A549 treated with Mapracorat at 1 μM for 4 hours (cell line): Measurements from ENCODE around the gene PAAF1. TPM values are rescaled to one million over a fixed set of nuclear protein-coding genes. Genes with fewer than 3 reads are reported as not detected.

Experiments used
- total RNA-seq: library from RNA; stranded (reverse); fragments of 200-300 nt; extraction: Qiagen RNA extraction; gene quantifications from 5 replicates; pipeline ENCODE4 v1.2.3, GENCODE V29; 2022

PAAF1 gene
- 10.3 to 13.0 TPM (median 11.9 TPM) in 5 replicates for total RNA-seq

DNA sequence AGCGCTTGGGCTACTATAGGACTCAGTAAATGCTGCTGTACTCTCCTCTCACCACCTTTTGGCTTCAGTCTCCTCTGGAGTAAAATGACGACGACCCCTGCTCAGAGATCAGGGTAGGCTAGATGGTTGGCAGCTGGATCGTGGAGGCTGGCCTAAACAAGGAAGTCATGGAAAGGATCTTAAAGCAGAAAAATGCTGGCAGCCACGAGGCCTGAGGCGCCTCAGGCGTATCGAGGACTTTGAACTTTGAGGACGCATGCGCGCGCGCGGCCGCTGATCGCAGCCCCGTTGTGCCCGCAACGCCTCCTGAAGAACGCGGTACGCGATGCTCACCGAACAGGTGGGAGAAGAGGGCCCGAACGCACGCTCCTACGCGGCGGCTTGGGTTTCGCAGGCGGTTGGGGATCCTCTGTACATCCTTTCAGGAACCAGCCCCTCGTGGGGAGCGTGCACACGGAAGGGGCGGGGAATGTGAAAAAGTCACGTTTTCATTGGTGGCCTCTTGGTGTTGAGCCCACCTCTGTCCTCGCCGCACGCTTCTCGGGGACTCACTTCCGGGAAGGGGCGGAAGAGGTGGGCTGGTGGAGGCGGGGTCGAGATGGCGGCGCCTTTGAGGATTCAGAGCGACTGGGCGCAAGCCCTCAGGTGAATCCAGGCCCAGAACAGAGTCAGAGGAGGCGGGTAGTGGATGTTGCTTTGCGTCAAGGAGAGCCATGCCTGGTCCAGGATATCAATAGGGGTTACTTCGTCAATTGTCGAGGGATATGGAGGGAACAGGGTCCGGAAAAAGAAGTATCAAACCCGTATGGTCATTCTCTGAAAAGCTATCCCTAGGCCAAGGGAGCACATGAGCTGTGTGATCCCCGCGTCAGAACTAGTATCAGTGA is at the start of gene PAAF1, which contains the start of gene COA4:
Gene PAAF1, plus strand, starts transcription at position 576 of the 887 bp plus-strand sequence. Its CDS starts 23 bp downstream, at position 599.
Gene COA4, minus strand, starts transcription at position 423 of the 887 bp plus-strand sequence. CDS start 3,468 bp downstream, outside the sequence.

DNA sequence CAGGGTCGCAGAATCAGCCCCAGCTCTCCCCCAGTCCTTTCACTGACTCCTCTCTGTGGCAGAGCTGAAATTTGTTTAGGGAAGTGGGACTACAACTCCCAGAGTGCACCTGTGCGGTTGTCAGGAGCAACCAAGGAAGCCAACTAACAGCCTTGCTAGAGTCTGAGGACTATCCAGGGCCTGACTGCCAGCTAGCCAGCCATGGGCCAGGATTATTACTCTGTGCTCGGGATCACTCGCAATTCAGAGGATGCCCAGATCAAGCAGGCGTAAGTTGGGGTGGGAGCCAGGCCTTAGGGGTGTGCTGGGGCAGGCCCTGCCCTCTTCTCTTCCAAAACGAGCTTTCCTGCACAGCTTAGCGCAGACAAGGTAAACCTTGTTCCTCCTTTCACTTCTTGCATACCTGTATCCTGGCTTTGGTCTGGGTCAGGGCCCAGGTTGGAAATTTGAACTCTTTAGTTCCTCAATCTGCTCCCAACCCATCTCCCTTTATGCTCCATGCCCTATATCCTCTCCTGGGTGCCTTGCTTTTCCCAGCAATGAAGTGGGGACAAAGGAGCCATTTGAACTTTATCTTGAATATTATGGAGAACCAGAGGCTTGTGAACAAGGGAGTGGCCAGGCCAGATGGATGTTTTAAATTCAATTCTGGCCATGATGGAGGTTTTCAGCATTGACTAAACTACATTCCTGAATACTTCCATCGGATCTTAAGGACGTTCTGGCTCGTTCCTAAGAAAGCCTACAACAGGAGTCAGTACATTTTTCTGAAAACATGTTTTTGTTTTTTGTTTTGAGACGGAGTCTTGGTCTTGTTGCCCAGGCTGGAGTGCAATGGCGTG is 74.3 kb downstream of the PAAF1 start, which contains the start of gene DNAJB13:
Gene DNAJB13, plus strand, starts transcription at position 158 of the 842 bp plus-strand sequence. Its CDS starts 44 bp downstream, at position 202.

Other genes starting within 250 kb of the PAAF1 start
- 0.73 to 1.5 TPM (median 0.86 TPM) in 5 replicates for gene PLEKHB1, start 230.4 kb upstream of the PAAF1 start, total RNA-seq
- 51.8 to 63.5 TPM (median 62.0 TPM) in 5 replicates for gene RAB6A, start 115.9 kb upstream of the PAAF1 start, total RNA-seq
- 43.5 to 51.3 TPM (median 48.0 TPM) in 5 replicates for gene MRPL48, start 89.1 kb upstream of the PAAF1 start, total RNA-seq
- 124 to 139 TPM (median 130 TPM) in 5 replicates for gene COA4, start 153 bp upstream of the PAAF1 start, total RNA-seq
- gene DNAJB13, start 74.0 kb downstream of the PAAF1 start, total RNA-seq: 0.30 to 0.81 TPM (median 0.51 TPM) in 5 replicates
- 79.3 to 96.8 TPM (median 84.6 TPM) in 5 replicates for gene UCP2, start 105.8 kb downstream of the PAAF1 start, total RNA-seq
- 1.2 to 1.7 TPM (median 1.3 TPM) in 5 replicates for gene UCP3, start 132.1 kb downstream of the PAAF1 start, total RNA-seq